Measurements from ENCODE around the gene ATXN1. TPM values are rescaled to one million over a fixed set of nuclear protein-coding genes. Genes with fewer than 3 reads are reported as not detected.

Gene ATXN1
- total RNA-seq, 1 experiment from 2014 or later, result 19.7 TPM

- no peaks in the 10 kb centered on the region for H3K9me3 Mint-ChIP-seq (ENCODE audit: low read depth, unreplicated experiment)
- no peak for DNase-seq
- no peak overlapping the region for H3K4me3 Mint-ChIP-seq (ENCODE audit: low read depth, unreplicated experiment)
- intact Hi-C loops (cut with micrococcal nuclease; ENCODE audit: unreplicated experiment), result no loop called here
- no peaks in the 10 kb centered on the region for H3K36me3 Mint-ChIP-seq (ENCODE audit: insufficient read depth, unreplicated experiment)
- CTCF ChIA-PET, result no interaction called here
- no peaks in the 10 kb centered on the region for H3K27me3 Mint-ChIP-seq (ENCODE audit: unreplicated experiment)
- TF ChIP-seq CTCF (IDR thresholded peaks at IDR 0.05; ENCODE audit: unreplicated experiment), result no peak
- no peak overlapping the region for H3K27ac Mint-ChIP-seq (ENCODE audit: unreplicated experiment)
- peaks cover 10% of the 10 kb centered on the region for H3K4me1 Mint-ChIP-seq (ENCODE audit: low read depth, unreplicated experiment)
- no TSS peak for BruUV-seq (replicated peaks)
Observed at GRCh38 chr6:16647422-16647821, 113.8 kb downstream of the ATXN1 start.

DNA sequence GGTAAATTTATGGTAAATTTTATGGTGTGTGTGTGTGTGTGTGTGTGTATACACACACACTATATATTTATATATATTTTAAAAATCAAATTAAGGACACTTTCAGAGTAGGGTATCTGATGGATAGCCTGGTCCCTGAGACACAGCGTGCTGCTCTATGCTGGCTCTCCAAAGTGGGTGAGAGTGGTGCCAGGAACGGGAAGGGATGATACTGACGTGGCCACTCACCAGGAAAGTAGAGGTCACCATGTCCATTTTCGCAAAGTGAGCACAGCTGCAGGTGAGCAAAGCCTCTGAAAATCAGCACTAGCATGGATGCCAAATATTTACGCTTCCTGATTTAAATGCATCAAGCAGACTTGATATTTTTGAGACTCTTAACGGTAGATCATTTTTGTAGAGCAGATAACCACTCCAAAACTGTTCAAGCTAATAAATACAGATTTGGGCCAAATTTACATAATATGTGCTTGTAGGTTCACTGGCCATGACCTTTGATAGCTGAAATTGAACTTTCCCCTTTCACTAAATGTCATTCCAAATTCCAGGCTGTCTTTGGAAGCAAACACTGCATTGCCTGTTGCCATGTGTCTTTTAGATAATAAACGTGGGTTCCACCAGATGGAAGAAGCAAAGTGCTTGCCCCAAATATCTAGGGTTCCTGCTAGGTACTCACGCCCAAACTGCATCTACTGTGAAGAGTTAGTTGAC is 116.6 kb downstream of the ATXN1 start:
- CTCF ChIA-PET, result interaction anchor here (0.7 kb wide), 1 partner anchor 174 kb away, joined by 6 read pairs; no protein-coding TSS in a partner anchor
- H3K4me1 Mint-ChIP-seq (ENCODE audit: low read depth, unreplicated experiment), result no peaks in the 10 kb centered on the region
- no peak overlapping the region for H3K4me3 Mint-ChIP-seq (ENCODE audit: low read depth, unreplicated experiment)
- no peaks in the 10 kb centered on the region for H3K27me3 Mint-ChIP-seq (ENCODE audit: unreplicated experiment)
- no peaks in the 10 kb centered on the region for H3K36me3 Mint-ChIP-seq (ENCODE audit: insufficient read depth, unreplicated experiment)
- intact Hi-C loops (cut with micrococcal nuclease; ENCODE audit: unreplicated experiment), result no loop called here
- TF ChIP-seq CTCF (IDR thresholded peaks at IDR 0.05; ENCODE audit: unreplicated experiment), result no peak
- no TSS peak for BruUV-seq (replicated peaks)
- no peaks in the 10 kb centered on the region for H3K9me3 Mint-ChIP-seq (ENCODE audit: low read depth, unreplicated experiment)
- no peak for DNase-seq
- H3K27ac Mint-ChIP-seq (ENCODE audit: unreplicated experiment), result no peak overlapping the region

DNA sequence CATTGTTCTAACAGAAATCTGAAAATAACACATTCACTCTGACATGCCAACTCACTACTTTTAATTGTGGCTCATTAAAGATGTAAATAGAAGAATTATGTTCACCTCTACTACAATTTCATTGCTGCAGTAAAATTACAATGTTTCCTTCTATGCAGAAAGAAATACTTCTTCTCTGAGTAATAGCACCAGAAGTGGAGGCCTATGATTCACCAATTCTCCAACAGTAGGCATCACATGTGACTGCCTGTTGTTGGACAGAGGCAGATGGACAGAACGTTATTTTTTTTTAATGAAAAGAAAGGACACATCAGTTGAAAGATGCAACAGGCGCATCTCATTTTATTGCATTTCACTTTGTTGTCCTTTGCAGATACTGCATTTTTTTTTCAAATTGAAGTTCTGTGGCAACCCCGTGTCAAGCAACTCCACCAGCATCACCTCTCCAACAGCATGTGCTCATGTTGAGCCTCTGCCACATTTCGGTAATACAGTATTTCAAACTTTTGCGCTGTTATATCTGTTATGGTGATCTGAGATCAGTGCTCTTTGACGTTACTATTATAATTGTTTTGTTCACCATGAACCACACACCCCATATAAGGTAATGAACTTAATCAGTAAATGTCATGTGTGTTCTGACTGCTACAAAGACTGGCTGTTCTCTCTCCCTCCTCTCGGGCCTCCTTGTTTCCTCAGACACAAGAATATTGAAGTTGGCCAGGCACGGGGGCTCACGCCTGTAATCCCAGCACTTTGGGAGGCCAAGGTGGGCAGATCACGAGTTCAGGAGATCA is 121.4 kb downstream of the ATXN1 start:
- Mint-ChIP-seq H3K27ac (ENCODE audit: unreplicated experiment) (no peak overlapping the region), H3K4me1 (ENCODE audit: low read depth, unreplicated experiment) (peaks cover 2% of the 10 kb centered on the region), H3K36me3 (ENCODE audit: insufficient read depth, unreplicated experiment) (no peaks in the 10 kb centered on the region), H3K4me3 (ENCODE audit: low read depth, unreplicated experiment) (no peak overlapping the region), H3K9me3 (ENCODE audit: low read depth, unreplicated experiment) (no peaks in the 10 kb centered on the region), H3K27me3 (ENCODE audit: unreplicated experiment) (no peaks in the 10 kb centered on the region)
- no peak for TF ChIP-seq CTCF (IDR thresholded peaks at IDR 0.05; ENCODE audit: unreplicated experiment)
- DNase-seq, result no peak
- intact Hi-C loops (cut with micrococcal nuclease; ENCODE audit: unreplicated experiment), result no loop called here
- CTCF ChIA-PET, result no interaction called here
- no TSS peak for BruUV-seq (replicated peaks)

DNA sequence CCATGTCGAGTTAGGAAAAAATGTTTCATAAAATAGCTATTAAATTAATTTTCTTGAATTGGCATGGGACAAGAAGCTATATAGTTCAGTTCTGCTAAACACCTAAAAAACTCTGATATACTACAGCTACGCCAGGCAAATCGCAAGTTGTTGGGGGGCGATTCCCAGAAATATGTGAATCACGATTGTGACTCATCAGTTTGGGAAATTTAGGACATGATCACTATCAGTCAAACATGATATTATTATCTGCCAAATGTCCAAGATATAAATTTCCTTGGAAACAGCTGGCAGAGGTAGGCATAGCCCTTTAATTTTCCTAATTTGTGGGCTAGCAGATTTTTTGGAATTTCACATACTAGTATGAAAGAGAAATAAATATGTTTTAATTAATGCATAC is 123.6 kb downstream of the ATXN1 start:
- CTCF ChIA-PET, result no interaction called here
- TF ChIP-seq CTCF (IDR thresholded peaks at IDR 0.05; ENCODE audit: unreplicated experiment), result no peak
- no TSS peak for BruUV-seq (replicated peaks)

More for the DNA sequence above, 123.6 kb downstream of the ATXN1 start:
- Mint-ChIP-seq H3K9me3 (ENCODE audit: low read depth, unreplicated experiment) (no peaks in the 10 kb centered on the region), H3K4me3 (ENCODE audit: low read depth, unreplicated experiment) (no peak overlapping the region), H3K36me3 (ENCODE audit: insufficient read depth, unreplicated experiment) (no peaks in the 10 kb centered on the region), H3K27me3 (ENCODE audit: unreplicated experiment) (no peaks in the 10 kb centered on the region), H3K27ac (ENCODE audit: unreplicated experiment) (no peak overlapping the region), H3K4me1 (ENCODE audit: low read depth, unreplicated experiment) (peaks cover 12% of the 10 kb centered on the region)
- DNase-seq, result no peak
- intact Hi-C loops (cut with micrococcal nuclease; ENCODE audit: unreplicated experiment), result no loop called here

Measured in Calu3 (cell line).